Measurements from ENCODE around the gene TEX19.

Gene TEX19

GRCh38 chr17:82321947-82322466 is 37.0 kb upstream of the TEX19 start:
- no peak for DNase-seq (ENCODE audit: low read depth in 3 of 3)

GRCh38 chr17:82322526-82323453 is 36.3 kb upstream of the TEX19 start:
- no peak for DNase-seq (ENCODE audit: low read depth in 3 of 3)

DNA sequence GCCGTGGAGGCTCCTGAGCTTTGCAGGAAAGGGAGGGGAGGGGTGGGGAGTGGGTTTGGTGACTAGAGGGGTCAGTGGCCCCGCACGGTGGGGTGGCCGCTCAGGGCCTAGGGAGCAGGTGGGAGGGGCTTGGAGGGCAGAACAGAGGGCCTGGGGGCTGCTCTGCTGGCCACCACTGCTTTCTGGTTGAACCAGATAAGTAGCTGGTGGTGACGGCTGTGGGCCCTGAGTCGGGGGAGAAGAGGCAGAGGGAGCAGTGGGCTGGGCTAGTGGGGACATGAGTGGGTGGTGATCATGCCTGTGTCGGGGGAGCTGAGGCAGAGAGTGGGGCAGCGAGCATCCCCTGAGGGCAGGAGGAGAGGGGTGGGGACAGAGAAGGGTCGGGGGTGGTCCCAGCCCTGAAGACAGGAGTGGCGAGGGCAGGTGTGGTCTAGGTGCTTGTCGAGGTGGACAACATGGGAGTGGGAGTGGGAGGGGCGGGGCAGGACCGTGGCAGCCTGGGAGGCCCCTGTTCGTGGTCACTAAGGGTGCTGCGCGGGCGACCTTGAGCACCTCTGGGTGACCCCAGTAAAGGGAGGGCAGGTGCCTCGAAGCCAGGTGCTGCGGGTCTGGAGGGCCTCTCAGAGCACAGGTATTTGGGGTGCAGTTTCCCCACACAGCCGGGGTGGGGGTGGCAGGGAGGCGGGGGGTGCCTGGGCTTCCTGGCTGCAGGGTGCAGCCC is 35.4 kb upstream of the TEX19 start:
- DNase-seq (ENCODE audit: low read depth in 3 of 3) = no peak

DNA sequence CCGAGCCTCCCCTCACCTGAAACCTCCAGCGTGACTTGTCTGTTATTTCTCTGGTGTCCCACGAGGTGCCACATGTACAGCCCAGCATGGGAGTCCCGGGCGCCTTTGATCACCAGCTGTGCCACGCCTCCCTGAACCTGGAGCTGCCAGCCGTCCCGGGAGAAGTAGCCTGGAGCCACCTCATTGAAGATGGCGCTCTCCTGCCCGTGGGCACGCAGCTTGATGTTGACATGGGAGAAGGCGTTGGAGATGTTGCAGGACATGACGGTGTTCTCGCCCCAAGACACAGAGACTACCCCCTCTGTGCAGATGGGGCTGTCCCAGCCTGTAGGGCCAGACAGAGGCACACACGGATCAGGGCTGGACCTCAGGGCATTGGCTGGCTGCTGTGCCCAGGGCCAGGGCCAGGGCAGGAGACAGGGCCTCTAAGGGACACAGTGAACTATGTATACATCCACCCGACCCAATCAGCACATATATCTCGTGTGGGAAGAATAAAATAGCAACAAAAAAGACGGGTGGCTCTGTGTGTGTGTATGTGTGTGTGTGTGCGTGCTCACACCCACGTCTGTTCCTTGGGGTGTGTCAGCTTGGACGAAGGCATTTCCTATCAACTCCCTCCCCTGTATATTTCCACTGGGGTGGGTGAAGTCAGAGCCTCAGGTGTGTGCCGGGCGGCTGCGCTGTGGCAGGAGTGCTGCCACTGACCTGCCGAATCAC is 34.3 kb upstream of the TEX19 start:
- DNase-seq (ENCODE audit: low read depth in 3 of 3) = peak in 1 of 3 experiments; percentile 46

DNA sequence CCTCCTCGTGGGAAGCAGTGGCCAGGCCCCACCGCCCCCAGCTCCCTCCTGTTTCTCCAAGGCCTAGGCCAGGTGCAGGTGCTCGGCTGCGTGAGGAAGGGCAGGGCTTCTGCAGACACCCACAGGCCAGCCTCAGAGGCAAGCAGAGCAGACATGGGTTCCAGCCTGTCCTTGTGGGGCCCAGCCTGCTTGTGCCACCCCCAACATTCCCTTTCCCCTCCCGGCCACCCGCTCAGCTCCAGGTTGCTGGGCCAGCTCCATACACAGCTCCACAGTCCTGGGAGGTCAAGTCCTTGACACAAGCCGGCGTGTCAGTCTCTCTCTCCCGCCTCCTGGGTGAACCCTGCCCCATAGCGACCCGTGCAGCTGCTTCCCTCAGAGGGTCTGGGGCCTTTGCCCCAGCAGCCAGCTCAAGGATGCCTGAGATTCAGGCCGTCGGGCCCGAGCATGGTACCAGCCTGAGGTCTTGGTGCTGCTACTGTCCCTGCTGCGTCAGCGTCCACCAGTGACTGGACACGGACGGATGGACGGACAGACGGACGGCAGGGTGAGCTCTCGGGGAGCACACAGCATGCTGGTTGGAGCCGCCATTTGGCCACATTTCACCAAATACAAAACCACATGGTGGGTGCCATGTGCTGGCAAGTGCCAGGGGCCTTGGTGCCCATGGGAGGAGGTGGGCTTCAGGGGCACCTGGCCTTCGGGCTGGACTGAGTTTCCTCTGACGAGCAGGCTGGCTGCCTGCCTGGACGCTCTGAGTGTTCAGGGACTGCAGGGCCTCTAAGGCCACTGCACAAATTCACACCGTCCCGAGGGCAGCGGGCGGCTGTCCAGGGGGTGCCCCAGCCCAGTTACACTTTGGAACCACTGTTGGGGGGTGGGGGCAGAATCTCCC is 33.5 kb upstream of the TEX19 start:
- DNase-seq (ENCODE audit: low read depth in 3 of 3) = no peak

GRCh38 chr17:82327289-82327688 is 31.8 kb upstream of the TEX19 start:
- DNase-seq (ENCODE audit: low read depth in 3 of 3) = no peak

- DNase-seq (ENCODE audit: low read depth in 3 of 3) = no peak
These were observed 31.3 kb upstream of the TEX19 start for GRCh38 chr17:82327757-82328140.

DNA sequence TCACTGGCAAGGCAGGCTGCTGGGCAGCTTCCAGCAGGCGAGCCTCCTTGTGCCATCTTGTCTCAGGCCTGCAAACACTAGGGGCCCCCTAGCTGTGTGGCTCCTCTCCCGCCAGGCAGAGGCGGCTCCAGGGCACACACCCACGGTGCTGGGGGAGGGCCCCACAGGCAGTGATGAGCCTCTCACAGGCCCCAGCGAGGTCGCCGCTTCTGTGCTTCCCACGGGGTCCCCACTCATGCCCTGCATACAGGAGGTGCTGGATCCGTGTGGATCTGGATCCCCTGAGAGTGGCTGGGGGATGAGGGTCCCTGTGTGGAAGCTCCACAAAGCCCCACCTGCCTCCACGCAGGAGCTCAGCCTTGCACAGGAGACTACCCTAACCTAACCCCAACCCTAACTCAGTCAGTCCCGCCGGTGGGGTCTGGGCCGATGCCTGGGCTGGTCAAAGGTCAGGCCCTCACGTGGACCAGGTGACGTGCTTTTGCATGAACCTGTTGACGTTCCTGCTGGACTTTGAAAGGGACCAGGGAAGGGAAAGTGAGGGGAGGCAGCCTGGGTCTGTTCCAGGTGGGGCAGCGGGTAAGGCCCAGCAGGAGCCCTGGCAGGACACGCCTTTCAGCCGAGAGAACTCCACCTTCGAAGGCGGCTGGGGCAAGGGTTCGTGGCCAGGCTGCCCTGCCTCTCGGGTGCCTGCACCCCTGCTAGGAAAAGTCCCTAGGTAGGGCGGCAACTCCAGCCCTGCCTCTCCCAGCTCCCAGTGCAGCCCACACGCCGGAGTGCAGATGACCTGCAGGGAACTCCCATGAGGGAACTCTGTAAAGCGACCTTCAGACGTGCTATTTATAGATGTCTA is 30.7 kb upstream of the TEX19 start:
- DNase-seq (ENCODE audit: low read depth in 3 of 3) = no peak

- DNase-seq (ENCODE audit: low read depth in 3 of 3) = no peak
These were observed 30.0 kb upstream of the TEX19 start for GRCh38 chr17:82328994-82329507.

- no peak for DNase-seq (ENCODE audit: low read depth in 3 of 3)
These were observed 29.2 kb upstream of the TEX19 start for GRCh38 chr17:82329683-82330321.

GRCh38 chr17:82330322-82331239 is 28.5 kb upstream of the TEX19 start:
- DNase-seq (ENCODE audit: low read depth in 3 of 3) = no peak

DNA sequence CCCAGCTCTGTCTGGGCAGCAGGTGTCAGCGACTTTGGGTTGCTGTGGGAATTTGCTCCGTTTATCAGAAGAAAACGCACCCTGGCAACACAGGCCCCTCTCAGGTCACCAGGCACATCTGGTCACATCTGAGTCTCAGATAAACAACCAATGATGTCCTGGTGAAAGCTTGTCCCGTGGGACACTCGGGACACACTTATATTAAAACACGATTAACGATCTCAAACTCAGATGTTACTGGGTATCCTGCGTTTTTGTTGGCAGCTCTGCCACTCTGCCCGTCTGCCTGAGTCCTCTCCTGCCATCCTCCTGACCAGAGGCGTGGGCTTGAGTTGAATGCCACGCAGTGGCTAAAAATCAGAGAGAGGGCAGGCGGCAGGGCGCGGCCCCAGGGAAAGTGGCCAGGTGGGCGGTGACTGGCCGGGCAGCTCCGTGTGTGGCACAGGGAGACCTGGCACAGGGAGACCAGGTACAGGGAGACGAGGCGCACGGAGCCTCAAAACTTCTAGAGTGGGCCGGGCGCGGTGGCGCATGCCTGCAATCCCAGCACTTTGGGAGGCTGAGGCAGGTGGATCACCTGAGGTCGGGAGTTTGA is 27.6 kb upstream of the TEX19 start:
- no peak for DNase-seq (ENCODE audit: low read depth in 3 of 3)

GRCh38 chr17:82332669-82333278 is 26.3 kb upstream of the TEX19 start:
- DNase-seq (ENCODE audit: low read depth in 3 of 3) = no peak

- no peak for DNase-seq (ENCODE audit: low read depth in 3 of 3)
These were observed 25.5 kb upstream of the TEX19 start, which contains the start of gene SECTM1 for GRCh38 chr17:82333279-82334171. Gene SECTM1, minus strand, starts transcription at chr17:82333766. Its CDS starts 6,526 bp downstream, at chr17:82327240.

DNA sequence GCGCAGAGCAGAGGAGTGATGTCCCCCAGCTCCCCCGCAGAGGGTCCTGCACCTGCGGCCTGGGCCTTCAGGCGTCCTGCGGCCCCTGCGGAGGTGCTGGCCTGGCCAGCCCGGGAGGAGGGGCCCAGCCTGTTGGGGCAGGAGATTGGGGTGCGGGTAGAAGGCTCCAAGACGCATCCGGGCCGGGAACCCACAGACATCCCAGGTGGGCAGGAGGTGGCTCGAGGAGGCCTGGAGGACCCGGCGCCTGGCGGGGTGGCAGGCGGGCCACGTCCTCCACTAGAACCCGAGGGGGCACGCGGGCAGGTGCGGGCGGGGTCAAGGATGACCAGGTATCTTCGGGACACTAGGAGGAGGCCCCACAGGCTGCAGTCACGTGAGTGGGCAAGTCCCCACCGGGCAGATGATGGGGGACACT is 24.8 kb upstream of the TEX19 start:
- DNase-seq (ENCODE audit: low read depth in 3 of 3) = no peak

All from stimulated activated CD4-positive, alpha-beta T cell treated with anti-CD3 and anti-CD28 coated beads, TNF-alpha, amount 100 ng/mL, for 4 hours (primary cell).